OCI-LY7 (cell line): Measurements from ENCODE around the gene AOX1.

Experiments
- EZH2phosphoT487 ChIP-seq: fragments of 200-600 bp; sonication (generic); IDR thresholded peaks from 2 replicates; pipeline ENCODE4 v1.6.1; 2018; ENCODE audit warnings: low read depth, borderline replicate concordance, mild to moderate bottlenecking, mixed run types, antibody characterized with exemption, low read length, moderate library complexity, mixed read lengths
- TF ChIP-seq, protein P1 (sequence below): fragments of 200-600 bp; sonication (generic); conservative IDR thresholded peaks from 2 replicates; pipeline ENCODE4 v1.5.1; 2014; ENCODE audit warnings: mild to moderate bottlenecking, antibody characterized with exemption, low read length, moderate library complexity, mixed read lengths

DNA sequence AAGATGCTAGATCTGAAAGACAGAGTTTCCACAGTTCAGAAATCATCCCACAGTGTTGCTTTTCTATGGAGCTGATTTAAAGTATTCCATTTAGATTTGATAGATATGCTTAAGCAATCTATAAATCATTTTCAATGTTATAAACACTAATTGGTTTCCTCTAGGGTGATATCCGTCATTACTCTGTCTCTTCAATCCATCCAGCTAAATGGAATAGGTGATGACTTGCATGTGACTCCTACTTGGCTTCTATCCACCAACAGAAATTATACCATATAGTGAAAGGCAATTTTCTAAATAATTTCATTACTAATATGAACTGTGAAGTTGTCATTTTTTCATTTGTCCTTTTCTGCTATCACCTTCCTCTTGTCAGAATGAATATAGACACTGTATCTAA lies 84.9 kb downstream of the AOX1 start:
- TF ChIP-seq, protein P1, sequence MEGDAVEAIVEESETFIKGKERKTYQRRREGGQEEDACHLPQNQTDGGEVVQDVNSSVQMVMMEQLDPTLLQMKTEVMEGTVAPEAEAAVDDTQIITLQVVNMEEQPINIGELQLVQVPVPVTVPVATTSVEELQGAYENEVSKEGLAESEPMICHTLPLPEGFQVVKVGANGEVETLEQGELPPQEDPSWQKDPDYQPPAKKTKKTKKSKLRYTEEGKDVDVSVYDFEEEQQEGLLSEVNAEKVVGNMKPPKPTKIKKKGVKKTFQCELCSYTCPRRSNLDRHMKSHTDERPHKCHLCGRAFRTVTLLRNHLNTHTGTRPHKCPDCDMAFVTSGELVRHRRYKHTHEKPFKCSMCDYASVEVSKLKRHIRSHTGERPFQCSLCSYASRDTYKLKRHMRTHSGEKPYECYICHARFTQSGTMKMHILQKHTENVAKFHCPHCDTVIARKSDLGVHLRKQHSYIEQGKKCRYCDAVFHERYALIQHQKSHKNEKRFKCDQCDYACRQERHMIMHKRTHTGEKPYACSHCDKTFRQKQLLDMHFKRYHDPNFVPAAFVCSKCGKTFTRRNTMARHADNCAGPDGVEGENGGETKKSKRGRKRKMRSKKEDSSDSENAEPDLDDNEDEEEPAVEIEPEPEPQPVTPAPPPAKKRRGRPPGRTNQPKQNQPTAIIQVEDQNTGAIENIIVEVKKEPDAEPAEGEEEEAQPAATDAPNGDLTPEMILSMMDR: no peak
- no peak for TF ChIP-seq EZH2phosphoT487
